K562 (cell line): ENCODE data around the gene PRSS22. TPM values are rescaled to one million over a fixed set of nuclear protein-coding genes. Genes with fewer than 3 reads are reported as not detected.

Experiments
- ARNT ChIP-seq, 2 experiments: fragments of 450-650 bp; IDR thresholded peaks; 2 replicates each; pipeline ENCODE4 v1.6.1; 2016; ENCODE audit warnings: mild to moderate bottlenecking in 1 of 2
- CBFA2T3 ChIP-seq: fragments of 450-650 bp; IDR thresholded peaks from 2 replicates; pipeline ENCODE4 v1.6.1; 2017
- CBX3 ChIP-seq, 2 experiments: IDR thresholded peaks; 1 replicate in 1 of 2; 2 replicates in 1 of 2; pipeline ENCODE4 v1.6.1; 2012; ENCODE audit warnings: inconsistent platforms in 2 of 2, low read length in 2 of 2, borderline replicate concordance in 1 of 2, control low read depth in 1 of 2
- GABPA ChIP-seq: fragments of 200-800 bp; sonication (Bioruptor generic); conservative IDR thresholded peaks from 2 replicates; pipeline ENCODE4 v1.6.1; 2016; ENCODE audit warnings: low read depth, missing genetic modification characterization, missing compliant biosample characterization
- GABPB2 ChIP-seq: fragments of 250-450 bp; sonication (Bioruptor Pico); conservative IDR thresholded peaks from 2 replicates; pipeline ENCODE4 v1.5.1; 2021; ENCODE audit warnings: mild to moderate bottlenecking
- HNRNPL ChIP-seq: fragments of 200-400 bp; formaldehyde crosslinking; IDR thresholded peaks from 2 replicates; pipeline ENCODE4 v1.6.1; 2017; ENCODE audit warnings: low read depth, mild to moderate bottlenecking, low read length
- JUND ChIP-seq, 2 experiments: IDR thresholded peaks; 2 replicates in 1 of 2; 3 replicates in 1 of 2; pipeline ENCODE4 v1.6.1; 2011; ENCODE audit warnings: borderline replicate concordance in 2 of 2, low read depth in 2 of 2, low read length in 2 of 2, improper control_type of control experiment in 1 of 2, missing biosample characterization in 1 of 2, missing genetic modification characterization in 1 of 2, missing genetic modification reagents in 1 of 2
- LARP7 ChIP-seq: fragments of 450-650 bp; IDR thresholded peaks from 2 replicates; pipeline ENCODE4 v1.6.1; 2016
- MYC ChIP-seq, 2 experiments: fragments of 250-450 bp in 1 of 2; sonication (Bioruptor Pico) in 1 of 2; IDR thresholded peaks; 2 replicates each; pipeline versions ENCODE4 v1.5.1 to v1.6.1; 2012 to 2021; ENCODE audit warnings: low read depth in 2 of 2, borderline replicate concordance in 1 of 2, improper control_type of control experiment in 1 of 2, low read length in 1 of 2, mild to moderate bottlenecking in 1 of 2, moderate library complexity in 1 of 2
- PCBP2 ChIP-seq: fragments of 200-400 bp; formaldehyde crosslinking; IDR thresholded peaks from 2 replicates; pipeline ENCODE4 v1.6.1; 2018; ENCODE audit warnings: low read length, low read depth, mild to moderate bottlenecking, moderate library complexity; ENCODE audit not compliant: poor library complexity, severe bottlenecking
- POLR2G ChIP-seq: fragments of 200-400 bp; formaldehyde crosslinking; IDR thresholded peaks from 2 replicates; pipeline ENCODE4 v1.6.1; 2017; ENCODE audit warnings: low read depth, mild to moderate bottlenecking, antibody characterized with exemption, low read length, moderate library complexity
- TAL1 ChIP-seq: fragments of 450-650 bp; IDR thresholded peaks from 2 replicates; pipeline ENCODE4 v1.6.1; 2016; ENCODE audit warnings: mild to moderate bottlenecking
- TCF3 ChIP-seq: sonication (generic); formaldehyde crosslinking; IDR thresholded peaks from 2 replicates; pipeline ENCODE4 v1.4.0; 2020; ENCODE audit warnings: mild to moderate bottlenecking, missing genetic modification reagents
- TEAD4 ChIP-seq, 2 experiments: sonication (generic) in 1 of 2; formaldehyde crosslinking in 1 of 2; IDR thresholded peaks; 2 replicates each; pipeline versions ENCODE4 v1.6.1 to v1.8.0; 2012 to 2022; ENCODE audit warnings: borderline replicate concordance in 1 of 2, inconsistent platforms in 1 of 2, low read length in 1 of 2, mild to moderate bottlenecking in 1 of 2, missing genetic modification reagents in 1 of 2
- XRCC4 ChIP-seq: IDR thresholded peaks from one replicate; pipeline ENCODE4 v1.6.1; 2011; ENCODE audit not compliant: insufficient read depth, insufficient read length; ENCODE audit errors: extremely low read depth
- YY1 ChIP-seq, 3 experiments: IDR thresholded peaks; 2 replicates each; pipeline ENCODE4 v1.6.1; 2011; ENCODE audit warnings: low read length in 2 of 3, mild to moderate bottlenecking in 2 of 3, moderate library complexity in 2 of 3, borderline replicate concordance in 1 of 3, control low read depth in 1 of 3, low read depth in 1 of 3; ENCODE audit not compliant: insufficient read depth in 3 of 3, insufficient replicate concordance in 2 of 3, control insufficient read depth in 1 of 3, insufficient read length in 1 of 3; ENCODE audit errors: extremely low read depth in 1 of 3
- ZBED1 ChIP-seq: IDR thresholded peaks from 2 replicates; pipeline ENCODE4 v1.6.1; 2014
- ZNF263 ChIP-seq: sonication (generic); formaldehyde crosslinking; IDR thresholded peaks from 2 replicates; pipeline ENCODE4 v1.8.0; 2022; ENCODE audit warnings: mild to moderate bottlenecking, missing genetic modification reagents, borderline replicate concordance
- ZNF274 ChIP-seq: IDR thresholded peaks from 2 replicates; pipeline ENCODE4 v1.6.1; 2011; ENCODE audit warnings: low read depth, mild to moderate bottlenecking, low read length, moderate library complexity, borderline replicate concordance
- ZNF561 ChIP-seq: fragments of 450-650 bp; formaldehyde crosslinking; conservative IDR thresholded peaks from 2 replicates; pipeline ENCODE4 v1.4.0; 2020; ENCODE audit warnings: mild to moderate bottlenecking, moderate library complexity
- ZNF586 ChIP-seq: fragments of 450-650 bp; formaldehyde crosslinking; conservative IDR thresholded peaks from 2 replicates; pipeline ENCODE4 v1.4.0; 2020; ENCODE audit warnings: mild to moderate bottlenecking, moderate library complexity
- ZNF717 ChIP-seq: fragments of 250-450 bp; sonication (Bioruptor Pico); IDR thresholded peaks from 2 replicates; pipeline ENCODE4 v1.5.0; 2021
- ZNF766 ChIP-seq: fragments of 200-800 bp; sonication (Bioruptor generic); conservative IDR thresholded peaks from 2 replicates; pipeline ENCODE4 v1.6.1; 2016; ENCODE audit warnings: missing genetic modification characterization, missing compliant biosample characterization
- polyA plus RNA-seq, 8 experiments: library from polyadenylated mRNA; depleted of rRNA in 4 of 8; stranded (reverse) in 5 of 8; unstranded in 3 of 8; fragments of >200 nt; fragmentation: Nextera tagmentation in 2 of 8; fragmentation: Illumina TruSeq in 1 of 8; extraction: Ambion mirVana in 2 of 8; extraction: Trizol in 1 of 8; gene quantifications; 2 replicates each; pipeline versions ENCODE4 v1.2.1 to v1.2.3, GENCODE V29; 2011 to 2014; ENCODE audit warnings: inconsistent platforms in 1 of 8, missing spikeins in 1 of 8
- total RNA-seq, 7 experiments: library from RNA; depleted of rRNA in 6 of 7; stranded (reverse); fragments of >200 nt in 6 of 7; fragmentation: Illumina TruSeq in 2 of 7; extraction: Trizol in 2 of 7; gene quantifications; 2 replicates each; pipeline versions ENCODE4 v1.2.1 to v1.2.3, GENCODE V29; 2011 to 2021; ENCODE audit warnings: low replicate concordance in 1 of 7
- TF ChIP-seq, protein P1 (sequence below): fragments of 450-650 bp; IDR thresholded peaks from 2 replicates; pipeline ENCODE4 v1.6.1; 2017; ENCODE audit warnings: mild to moderate bottlenecking, moderate library complexity
- TF ChIP-seq, protein P2 (sequence below): sonication (generic); formaldehyde crosslinking; IDR thresholded peaks from 2 replicates; pipeline ENCODE4 v1.9.0; 2022; ENCODE audit warnings: mild to moderate bottlenecking, missing genetic modification reagents

PRSS22 gene
- total and polyA plus RNA-seq, 9 of the 15 experiments (the other 6 are each of a cell fraction or from before 2014, with no cell fraction given) = 0.13 to 0.42 TPM; not detected in 7

DNA sequence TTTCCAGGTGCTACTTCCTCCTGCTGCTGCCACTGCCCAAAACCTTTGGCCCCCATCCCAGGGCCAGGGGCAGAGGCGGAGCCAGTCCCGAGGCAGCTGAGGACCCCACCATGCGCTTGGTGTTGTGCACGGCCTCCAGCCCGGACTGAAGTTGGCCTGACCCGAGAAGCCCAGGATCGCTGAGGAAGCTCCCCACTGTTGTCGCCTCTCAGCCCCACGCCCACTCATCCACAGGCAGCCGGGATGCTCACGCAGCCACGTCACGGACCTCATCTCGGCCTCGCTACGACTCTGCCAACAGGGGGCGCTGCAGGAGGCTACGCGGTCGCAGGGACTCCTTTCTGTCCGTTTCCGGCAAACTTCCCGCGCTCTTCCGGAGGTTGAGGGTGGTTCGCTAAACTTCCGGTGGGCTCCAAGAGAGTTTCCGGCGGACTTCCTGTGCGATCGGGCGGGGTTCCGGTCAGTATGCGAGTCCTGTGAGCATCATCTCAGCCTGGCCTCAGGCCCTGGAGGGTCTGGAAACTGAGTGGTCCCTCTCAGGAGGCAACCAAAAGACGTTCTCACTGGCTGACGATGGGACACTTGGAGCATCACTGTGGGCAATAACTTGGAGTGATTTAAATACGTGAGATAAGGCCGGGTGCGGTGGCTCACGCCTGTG, 15.5 kb downstream of the PRSS22 start (continued):
- TF ChIP-seq GABPA (tag) (peak; percentile 91), PCBP2 (no peak), MYC (IDR thresholded peaks at IDR 0.05; ENCODE audit: low read depth, low read length) (no peak), MYC (CRISPR knock-in tag; IDR thresholded peaks at IDR 0.05; ENCODE audit: borderline replicate concordance, low read depth) (no peak), ZNF274 (no peak), XRCC4 (no peak), ZNF717 (CRISPR knock-in tag) (no peak), LARP7 (no peak), TEAD4 (IDR thresholded peaks at IDR 0.05; ENCODE audit: low read length) (0 out of 2 replicates have a peak, but pooled peaks have one; percentile 10), TEAD4 (CRISPR knock-in tag; IDR thresholded peaks at IDR 0.05; ENCODE audit: borderline replicate concordance) (no peak), ZNF766 (no peak), CBX3 (IDR thresholded peaks at IDR 0.05; ENCODE audit: borderline replicate concordance in 1 of 2, low read length in 2 of 2) (peak in 1 of 2 experiments; percentile 92; a peak in 2 of 3 replicates), CBFA2T3 (no peak; the same call in 1 of the 2 replicates), ZNF263 (CRISPR knock-in tag) (no peak), ZBED1 (no peak), GABPB2 (CRISPR knock-in tag) (no peak), TAL1 (no peak), JUND (IDR thresholded peaks at IDR 0.05; ENCODE audit: borderline replicate concordance, low read depth, low read length) (0 out of 2 replicates have a peak, but pooled peaks have one; percentile 25), JUND (tag; IDR thresholded peaks at IDR 0.05; ENCODE audit: borderline replicate concordance, low read depth, low read length) (no peak), HNRNPL (no peak), ZNF561 (CRISPR knock-in tag) (no peak), ZNF586 (no peak), ARNT (IDR thresholded peaks at IDR 0.05) (no peak), TCF3 (CRISPR knock-in tag) (no peak), YY1 (IDR thresholded peaks at IDR 0.05; ENCODE audit: borderline replicate concordance in 1 of 3, control insufficient read depth in 1 of 3, extremely low read depth in 1 of 3, insufficient read depth in 3 of 3, insufficient read length in 1 of 3, insufficient replicate concordance in 2 of 3, low read depth in 1 of 3, low read length in 2 of 3) (peak in 1 of 3 experiments; percentile 57), POLR2G (peak; percentile 57)
- TF ChIP-seq, protein P1, sequence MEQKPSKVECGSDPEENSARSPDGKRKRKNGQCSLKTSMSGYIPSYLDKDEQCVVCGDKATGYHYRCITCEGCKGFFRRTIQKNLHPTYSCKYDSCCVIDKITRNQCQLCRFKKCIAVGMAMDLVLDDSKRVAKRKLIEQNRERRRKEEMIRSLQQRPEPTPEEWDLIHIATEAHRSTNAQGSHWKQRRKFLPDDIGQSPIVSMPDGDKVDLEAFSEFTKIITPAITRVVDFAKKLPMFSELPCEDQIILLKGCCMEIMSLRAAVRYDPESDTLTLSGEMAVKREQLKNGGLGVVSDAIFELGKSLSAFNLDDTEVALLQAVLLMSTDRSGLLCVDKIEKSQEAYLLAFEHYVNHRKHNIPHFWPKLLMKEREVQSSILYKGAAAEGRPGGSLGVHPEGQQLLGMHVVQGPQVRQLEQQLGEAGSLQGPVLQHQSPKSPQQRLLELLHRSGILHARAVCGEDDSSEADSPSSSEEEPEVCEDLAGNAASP = no peak
- TF ChIP-seq, protein P2, sequence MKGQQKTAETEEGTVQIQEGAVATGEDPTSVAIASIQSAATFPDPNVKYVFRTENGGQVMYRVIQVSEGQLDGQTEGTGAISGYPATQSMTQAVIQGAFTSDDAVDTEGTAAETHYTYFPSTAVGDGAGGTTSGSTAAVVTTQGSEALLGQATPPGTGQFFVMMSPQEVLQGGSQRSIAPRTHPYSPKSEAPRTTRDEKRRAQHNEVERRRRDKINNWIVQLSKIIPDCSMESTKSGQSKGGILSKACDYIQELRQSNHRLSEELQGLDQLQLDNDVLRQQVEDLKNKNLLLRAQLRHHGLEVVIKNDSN (CRISPR knock-in tag) = no peak; the same call in 1 of the 2 replicates
